H9 (cell line): ENCODE results near the gene MIER2. TPM values are rescaled to one million over a fixed set of nuclear protein-coding genes. Genes with fewer than 3 reads are reported as not detected.

ENCODE experiments used
- DNase-seq: peaks from one replicate; pipeline ENCODE4 v3.0.0-alpha.2; 2017
- H2AFZ ChIP-seq: one replicate; pipeline ENCODE4 v1.6.1; 2013; ENCODE audit warnings: mild to moderate bottlenecking, low read length, control low read depth, moderate library complexity
- H2AK5ac ChIP-seq: 2 replicates; pipeline ENCODE4 v1.6.1; 2013; ENCODE audit warnings: low read length, control low read depth, mixed read lengths; ENCODE audit not compliant: insufficient read length
- H2BK120ac ChIP-seq: one replicate; pipeline ENCODE4 v1.6.1; 2013; ENCODE audit warnings: low read depth, mild to moderate bottlenecking, low read length, control low read depth, inconsistent platforms; ENCODE audit not compliant: poor library complexity, severe bottlenecking
- H2BK12ac ChIP-seq: 2 replicates; pipeline ENCODE4 v1.6.1; 2013; ENCODE audit warnings: low read length, control low read depth, mixed read lengths, low read depth; ENCODE audit not compliant: insufficient read length
- H2BK15ac ChIP-seq: 2 replicates; pipeline ENCODE4 v1.6.1; 2013; ENCODE audit warnings: low read depth, low read length, control low read depth
- H2BK20ac ChIP-seq: one replicate; pipeline ENCODE4 v1.6.1; 2013; ENCODE audit warnings: low read depth, mild to moderate bottlenecking, low read length, control low read depth, inconsistent platforms; ENCODE audit not compliant: poor library complexity, severe bottlenecking
- H2BK5ac ChIP-seq: 2 replicates; pipeline ENCODE4 v1.6.1; 2013; ENCODE audit warnings: low read length, control low read depth, mixed read lengths; ENCODE audit not compliant: insufficient read length
- H3K14ac ChIP-seq: 2 replicates; pipeline ENCODE4 v1.6.1; 2013; ENCODE audit warnings: low read length, control low read depth; ENCODE audit not compliant: insufficient read depth
- H3K18ac ChIP-seq: 2 replicates; pipeline ENCODE4 v1.6.1; 2013; ENCODE audit warnings: low read depth, mild to moderate bottlenecking, mixed read lengths, low read length, control low read depth; ENCODE audit not compliant: insufficient read length
- H3K23ac ChIP-seq: 2 replicates; pipeline ENCODE4 v1.6.1; 2013; ENCODE audit warnings: low read length, control low read depth, mixed read lengths, low read depth; ENCODE audit not compliant: insufficient read length
- H3K23me2 ChIP-seq: 2 replicates; pipeline ENCODE4 v1.6.1; 2013; ENCODE audit warnings: low read depth, mild to moderate bottlenecking, mixed read lengths, low read length, control low read depth; ENCODE audit not compliant: insufficient read length, poor library complexity, severe bottlenecking
- H3K27ac ChIP-seq: 2 replicates; pipeline ENCODE4 v1.5.1; 2013; ENCODE audit warnings: low read length, control low read depth, mixed read lengths, low read depth; ENCODE audit not compliant: insufficient read length
- H3K27me3 ChIP-seq: 2 replicates; pipeline ENCODE4 v1.6.1; 2013; ENCODE audit warnings: low read length, control low read depth, inconsistent platforms; ENCODE audit not compliant: insufficient read depth
- H3K4ac ChIP-seq: 2 replicates; pipeline ENCODE4 v1.6.1; 2013; ENCODE audit warnings: low read depth, mild to moderate bottlenecking, control low read depth, inconsistent platforms, low read length, moderate library complexity
- H3K4me1 ChIP-seq: 2 replicates; pipeline ENCODE4 v1.6.1; 2013; ENCODE audit warnings: low read length, control low read depth, inconsistent platforms; ENCODE audit not compliant: insufficient read depth
- H3K4me2 ChIP-seq: 2 replicates; pipeline ENCODE4 v1.6.1; 2013; ENCODE audit warnings: low read length, control low read depth, mixed read lengths; ENCODE audit not compliant: insufficient read length, insufficient read depth
- H3K56ac ChIP-seq: 2 replicates; pipeline ENCODE4 v1.6.1; 2013; ENCODE audit warnings: low read depth, mild to moderate bottlenecking, mixed read lengths, low read length, control low read depth; ENCODE audit not compliant: insufficient read length
- H3K79me1 ChIP-seq: 2 replicates; pipeline ENCODE4 v1.6.1; 2013; ENCODE audit warnings: low read depth, mild to moderate bottlenecking, moderate library complexity, low read length, control low read depth, inconsistent platforms; ENCODE audit not compliant: insufficient read depth, poor library complexity, severe bottlenecking
- H3K79me2 ChIP-seq: 2 replicates; pipeline ENCODE4 v1.6.1; 2013; ENCODE audit warnings: low read length, control low read depth, inconsistent platforms; ENCODE audit not compliant: insufficient read depth
- H3K9ac ChIP-seq: 2 replicates; pipeline ENCODE4 v1.6.1; 2013; ENCODE audit warnings: low read length, control low read depth, mixed read lengths; ENCODE audit not compliant: insufficient read length; ENCODE audit errors: extremely low read depth
- H3K9me3 ChIP-seq: one replicate; pipeline ENCODE4 v1.6.1; 2013; ENCODE audit warnings: low read depth, low read length, inconsistent platforms; ENCODE audit not compliant: control insufficient read depth
- H3T11ph ChIP-seq: one replicate; pipeline ENCODE4 v1.6.1; 2013; ENCODE audit warnings: mild to moderate bottlenecking, low read length, control low read depth, inconsistent platforms
- H4K20me1 ChIP-seq: one replicate; pipeline ENCODE4 v1.6.1; 2013; ENCODE audit not compliant: control insufficient read depth, insufficient read length, insufficient read depth
- H4K5ac ChIP-seq: 2 replicates; pipeline ENCODE4 v1.6.1; 2013; ENCODE audit warnings: low read depth, mild to moderate bottlenecking, mixed read lengths, low read length, control low read depth; ENCODE audit not compliant: insufficient read length
- H4K8ac ChIP-seq: replicated peaks from 2 replicates; pipeline ENCODE4 v1.6.1; 2013; ENCODE audit warnings: low read length, control low read depth, mixed read lengths, low read depth; ENCODE audit not compliant: insufficient read length
- H4K91ac ChIP-seq: 2 replicates; pipeline ENCODE4 v1.6.1; 2013; ENCODE audit warnings: low read depth, mild to moderate bottlenecking, moderate library complexity, mixed read lengths, low read length, control low read depth; ENCODE audit not compliant: insufficient read length
- H3K27ac Mint-ChIP-seq, 3 experiments: 2 replicates in 2 of 3; 3 replicates in 1 of 3; pipeline ENCODE4 v1.8.0; 2020 to 2021; ENCODE audit warnings: mixed read lengths in 3 of 3, mild to moderate bottlenecking in 1 of 3, moderate library complexity in 1 of 3
- H3K27me3 Mint-ChIP-seq: 2 replicates; pipeline ENCODE4 v1.8.0; 2021; ENCODE audit warnings: low read depth, mild to moderate bottlenecking, moderate library complexity, mixed read lengths
- H3K36me3 Mint-ChIP-seq, 3 experiments: 2 replicates in 2 of 3; 3 replicates in 1 of 3; pipeline ENCODE4 v1.8.0; 2020 to 2021; ENCODE audit warnings: low read depth in 3 of 3, mixed read lengths in 3 of 3; ENCODE audit not compliant: insufficient read depth in 1 of 3
- H3K4me1 Mint-ChIP-seq, 2 experiments: 2 replicates each; pipeline ENCODE4 v1.8.0; 2020; ENCODE audit warnings: mixed read lengths in 2 of 2
- H3K4me3 Mint-ChIP-seq, 2 experiments: 2 replicates in 1 of 2; 3 replicates in 1 of 2; pipeline ENCODE4 v1.8.0; 2020 to 2021; ENCODE audit warnings: mild to moderate bottlenecking in 2 of 2, mixed read lengths in 2 of 2, moderate library complexity in 1 of 2
- H3K9me3 Mint-ChIP-seq, 2 experiments: 2 replicates in 1 of 2; 3 replicates in 1 of 2; pipeline ENCODE4 v1.8.0; 2020; ENCODE audit warnings: mild to moderate bottlenecking in 2 of 2, mixed read lengths in 2 of 2, moderate library complexity in 1 of 2
- CTCF ChIP-seq: fragments of 200-600 bp; sonication (generic); conservative IDR thresholded peaks from 3 replicates; pipeline ENCODE4 v1.8.0; 2021; ENCODE audit warnings: antibody characterized with exemption, mild to moderate bottlenecking
- WGBS: extraction: QIAGEN DNeasy Blood & Tissue Kit; methylation state at CpG from one replicate; pipeline ENCODE4 v1.1.7; 2013; ENCODE audit warnings: missing lambda C conversion rate, low lambda C conversion rate, mixed read lengths; ENCODE audit not compliant: insufficient read length; ENCODE audit errors: extremely low coverage; 5-methylcytosine and 5-hydroxymethylcytosine counted together
- total RNA-seq: library from RNA; stranded (reverse); gene quantifications from 2 replicates; pipeline ENCODE4 v1.2.1, GENCODE V29; 2021

MIER2 gene
- total RNA-seq, 1 experiment from 2014 or later, result 60.5 TPM

DNA sequence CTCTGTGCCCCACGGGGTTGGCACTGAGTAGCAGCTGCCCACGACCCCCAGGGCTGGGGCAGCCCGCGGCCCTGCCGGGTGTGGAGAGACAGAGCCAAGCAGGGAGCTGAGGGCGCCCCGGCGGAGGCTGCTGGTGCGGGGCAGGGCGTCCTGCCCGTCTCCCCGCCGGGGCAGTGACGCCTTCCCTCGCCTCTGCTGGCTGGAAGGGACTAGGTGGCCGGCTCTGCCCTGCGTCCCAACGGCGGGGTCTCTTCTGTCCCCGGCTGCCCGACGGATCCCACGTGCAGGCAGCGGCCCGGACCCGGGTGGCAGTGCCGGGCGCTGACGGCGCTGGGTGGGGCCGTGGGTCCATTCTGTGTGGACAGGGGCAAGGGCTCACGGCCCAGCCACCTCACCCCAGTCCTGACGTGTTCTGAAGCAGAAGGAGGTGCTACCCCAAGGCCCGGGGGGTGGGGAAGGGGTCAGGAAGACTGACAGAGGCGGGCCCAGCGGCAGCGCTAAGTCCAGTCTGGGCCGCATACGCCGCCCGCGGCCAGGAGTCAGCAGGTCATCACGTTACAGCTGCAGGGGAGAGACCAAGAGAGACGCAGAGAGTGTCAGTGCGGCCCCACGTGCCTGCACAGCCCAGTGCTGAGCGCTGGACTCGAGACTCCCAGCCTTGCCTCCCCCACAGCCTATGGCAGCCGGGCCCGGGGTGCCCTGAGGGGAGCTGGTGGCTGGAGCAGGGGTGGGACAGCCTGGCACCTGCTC is 38.3 kb downstream of the MIER2 start:
- H3K9me3 ChIP-seq, result no peaks in the 10 kb centered on the region
- no peak overlapping the region for H4K8ac ChIP-seq
- H2AK5ac ChIP-seq, result no peak overlapping the region
- DNase-seq, result no peak
- no peak overlapping the region for H3K4ac ChIP-seq
- no peaks in the 10 kb centered on the region for H3K27me3 Mint-ChIP-seq
- H3K4me1 Mint-ChIP-seq, result no peaks in the 10 kb centered on the region
- no peak overlapping the region for H2BK12ac ChIP-seq
- no peak overlapping the region for H2BK5ac ChIP-seq
- no peaks in the 10 kb centered on the region for H3K23me2 ChIP-seq
- no peak overlapping the region for H3K27ac Mint-ChIP-seq
- no peak overlapping the region for H4K5ac ChIP-seq
- H3K4me2 ChIP-seq, result no peak overlapping the region
- no peak overlapping the region for H3K23ac ChIP-seq
- H3K79me2 ChIP-seq, result no peaks in the 10 kb centered on the region
- no peak overlapping the region for H3K27ac ChIP-seq
- H4K91ac ChIP-seq, result no peak overlapping the region
- H3K9ac ChIP-seq, result no peak overlapping the region
- no peak overlapping the region for H3K14ac ChIP-seq
- H3K79me1 ChIP-seq, result no peaks in the 10 kb centered on the region
- no peaks in the 10 kb centered on the region for H4K20me1 ChIP-seq
- H2AFZ ChIP-seq, result no peak overlapping the region
- H3K4me3 Mint-ChIP-seq, result no peak overlapping the region
- H3K27me3 ChIP-seq, result no peaks in the 10 kb centered on the region
- no peak overlapping the region for H3K56ac ChIP-seq
- TF ChIP-seq CTCF, result no peak
- H2BK20ac ChIP-seq, result no peak overlapping the region
- H2BK15ac ChIP-seq, result no peak overlapping the region
- no peaks in the 10 kb centered on the region for H3K9me3 Mint-ChIP-seq
- WGBS, result no CpG with 5 or more reads among the region's 50 CpGs
- H3T11ph ChIP-seq, result no peak overlapping the region
- H3K4me1 ChIP-seq, result no peaks in the 10 kb centered on the region
- H3K18ac ChIP-seq, result no peak overlapping the region
- H2BK120ac ChIP-seq, result no peak overlapping the region
- H3K36me3 Mint-ChIP-seq, result peaks cover 26 to 46% (median 40%) of the 10 kb centered on the region in 3 experiments; a peak in 6 of 7 replicates
